C4-2B (cell line): ENCODE data around the gene GADL1.

Experiments
- H3K27ac ChIP-seq: fragments of 450-650 bp; 2 replicates; pipeline ENCODE4 v1.5.1; 2017
- ZFX ChIP-seq: fragments of 450-650 bp; IDR thresholded peaks from 2 replicates; pipeline ENCODE4 v1.6.1; 2017
- TF ChIP-seq, protein P1 (sequence below): fragments of 450-650 bp; conservative IDR thresholded peaks from 2 replicates; pipeline ENCODE4 v1.5.1; 2017; ENCODE audit warnings: mild to moderate bottlenecking

The GADL1 gene

GRCh38 chr3:30836141-30836540 is 58.3 kb downstream of the GADL1 start:
- TF ChIP-seq, protein P1, sequence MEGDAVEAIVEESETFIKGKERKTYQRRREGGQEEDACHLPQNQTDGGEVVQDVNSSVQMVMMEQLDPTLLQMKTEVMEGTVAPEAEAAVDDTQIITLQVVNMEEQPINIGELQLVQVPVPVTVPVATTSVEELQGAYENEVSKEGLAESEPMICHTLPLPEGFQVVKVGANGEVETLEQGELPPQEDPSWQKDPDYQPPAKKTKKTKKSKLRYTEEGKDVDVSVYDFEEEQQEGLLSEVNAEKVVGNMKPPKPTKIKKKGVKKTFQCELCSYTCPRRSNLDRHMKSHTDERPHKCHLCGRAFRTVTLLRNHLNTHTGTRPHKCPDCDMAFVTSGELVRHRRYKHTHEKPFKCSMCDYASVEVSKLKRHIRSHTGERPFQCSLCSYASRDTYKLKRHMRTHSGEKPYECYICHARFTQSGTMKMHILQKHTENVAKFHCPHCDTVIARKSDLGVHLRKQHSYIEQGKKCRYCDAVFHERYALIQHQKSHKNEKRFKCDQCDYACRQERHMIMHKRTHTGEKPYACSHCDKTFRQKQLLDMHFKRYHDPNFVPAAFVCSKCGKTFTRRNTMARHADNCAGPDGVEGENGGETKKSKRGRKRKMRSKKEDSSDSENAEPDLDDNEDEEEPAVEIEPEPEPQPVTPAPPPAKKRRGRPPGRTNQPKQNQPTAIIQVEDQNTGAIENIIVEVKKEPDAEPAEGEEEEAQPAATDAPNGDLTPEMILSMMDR: no peak
- TF ChIP-seq ZFX: no peak

GRCh38 chr3:30835667-30836066 is 58.8 kb downstream of the GADL1 start:
- no peak overlapping the region for H3K27ac ChIP-seq
- TF ChIP-seq, protein P1: no peak
- no peak for TF ChIP-seq ZFX

More at GRCh38 chr3:30836141-30836540, 58.3 kb downstream of the GADL1 start:
- H3K27ac ChIP-seq: no peak overlapping the region

GRCh38 chr3:30832961-30833575 is 61.4 kb downstream of the GADL1 start:
- TF ChIP-seq, protein P1: no peak
- no peak for TF ChIP-seq ZFX
- no peak overlapping the region for H3K27ac ChIP-seq

- TF ChIP-seq, protein P1: no peak
- TF ChIP-seq ZFX: no peak
- no peak overlapping the region for H3K27ac ChIP-seq
Observed at GRCh38 chr3:30827080-30827479, 67.4 kb downstream of the GADL1 start.

- no peak for TF ChIP-seq ZFX
- TF ChIP-seq, protein P1: no peak
- H3K27ac ChIP-seq: no peak overlapping the region
Observed at GRCh38 chr3:30826531-30826942, 67.9 kb downstream of the GADL1 start.

DNA sequence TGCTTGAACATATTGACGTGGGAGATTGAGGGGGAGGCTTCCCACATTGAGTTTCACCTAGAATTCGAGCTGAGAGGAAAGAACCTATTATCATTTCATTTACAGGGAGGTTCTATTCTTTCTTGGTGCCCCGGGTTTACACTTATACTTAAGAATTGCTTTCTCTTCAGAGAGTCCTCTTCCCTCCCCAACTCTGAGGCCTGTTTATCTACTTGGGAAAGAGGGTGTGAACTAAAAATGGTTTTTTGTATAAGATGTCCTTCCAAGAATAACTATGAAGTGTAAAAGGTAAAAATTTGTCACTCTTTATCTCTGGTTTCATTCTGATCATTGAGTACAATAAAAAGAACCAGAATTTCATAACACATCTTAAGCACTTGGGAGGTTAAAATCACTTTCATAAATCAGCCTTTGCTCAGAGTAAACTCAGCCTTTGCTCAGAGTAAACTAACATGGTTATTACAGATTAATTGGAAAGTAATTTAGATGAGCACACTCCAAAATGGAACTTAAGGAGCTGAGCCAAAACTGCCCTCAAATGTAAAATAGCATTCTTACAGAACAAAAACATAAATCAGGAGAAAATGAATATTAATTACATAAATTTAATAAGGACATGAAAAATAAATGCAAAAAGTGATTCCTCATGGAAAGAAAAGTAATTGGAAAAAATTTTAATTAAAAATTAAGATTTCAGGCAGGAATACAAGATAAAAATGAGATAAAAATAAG is 75.2 kb downstream of the GADL1 start:
- TF ChIP-seq, protein P1: no peak
- TF ChIP-seq ZFX: no peak
- no peak overlapping the region for H3K27ac ChIP-seq

GRCh38 chr3:30813734-30814133 is 80.7 kb downstream of the GADL1 start:
- no peak overlapping the region for H3K27ac ChIP-seq

More at GRCh38 chr3:30813734-30814133, 80.7 kb downstream of the GADL1 start:
- TF ChIP-seq, protein P1: no peak
- no peak for TF ChIP-seq ZFX
